OCI-LY1 (cell line): ENCODE data around the gene ZBP1.

Experiments used
- CTCF ChIP-seq: fragments of 200-600 bp; sonication (generic), shearing (Covaris generic); IDR thresholded peaks from 2 replicates; pipeline ENCODE4 v1.5.1; 2017; ENCODE audit warnings: mild to moderate bottlenecking, antibody characterized with exemption, low read length, moderate library complexity, mixed read lengths
- EZH2 ChIP-seq: fragments of 200-600 bp; sonication (generic), shearing (Covaris generic); IDR thresholded peaks from 2 replicates; pipeline ENCODE4 v1.8.0; 2017; ENCODE audit warnings: borderline replicate concordance, mixed run types, mild to moderate bottlenecking, antibody characterized with exemption, low read length, moderate library complexity, mixed read lengths

- TF ChIP-seq CTCF, result no peak
- no peak for TF ChIP-seq EZH2
Measured at GRCh38 chr20:57664924-57665588, 44.8 kb upstream of the ZBP1 start.
